Epithelial cell of proximal tubule (primary cell): ENCODE measurements around the gene SLF1. TPM values are rescaled to one million over a fixed set of nuclear protein-coding genes. Genes with fewer than 3 reads are reported as not detected.

Experiments
- DNase-seq: peaks from one replicate; pipeline ENCODE4 v3.0.0-alpha.2; 2011; ENCODE audit warnings: low read depth
- H3K4me3 ChIP-seq: 2 replicates; pipeline ENCODE4 v1.5.1; 2011; ENCODE audit warnings: low read depth, mild to moderate bottlenecking, low read length
- CTCF ChIP-seq: conservative IDR thresholded peaks from 2 replicates; pipeline ENCODE4 v1.5.1; 2012; ENCODE audit warnings: low read depth, mild to moderate bottlenecking, low read length
- total RNA-seq: library from RNA; depleted of rRNA; stranded (reverse); fragments of >200 nt; gene quantifications from 2 replicates; pipeline ENCODE4 v1.2.3, GENCODE V29; 2015

The SLF1 gene
- total RNA-seq, 1 donor from 2014 or later = 8.9 TPM

GRCh38 chr5:94660506-94660905 is 42.0 kb downstream of the SLF1 start:
- DNase-seq = no peak
- no peak for TF ChIP-seq CTCF
- H3K4me3 ChIP-seq = no peak overlapping the region

GRCh38 chr5:94661086-94661485 is 42.6 kb downstream of the SLF1 start:
- TF ChIP-seq CTCF = no peak
- H3K4me3 ChIP-seq = no peak overlapping the region
- DNase-seq = no peak

GRCh38 chr5:94667937-94668336 is 49.5 kb downstream of the SLF1 start:
- H3K4me3 ChIP-seq = no peak overlapping the region
- TF ChIP-seq CTCF = no peak
- no peak for DNase-seq

GRCh38 chr5:94670726-94671125 is 52.3 kb downstream of the SLF1 start:
- no peak overlapping the region for H3K4me3 ChIP-seq
- TF ChIP-seq CTCF = no peak
- DNase-seq = no peak

GRCh38 chr5:94672746-94673145 is 54.3 kb downstream of the SLF1 start:
- no peak for TF ChIP-seq CTCF
- no peak overlapping the region for H3K4me3 ChIP-seq
- no peak for DNase-seq

- H3K4me3 ChIP-seq = no peak overlapping the region
- TF ChIP-seq CTCF = no peak
- no peak for DNase-seq
Measured at GRCh38 chr5:94674490-94675382, 56.3 kb downstream of the SLF1 start.
